ENCODE results near the gene HIPK2. TPM values are rescaled to one million over a fixed set of nuclear protein-coding genes. Genes with fewer than 3 reads are reported as not detected.

Gene HIPK2
- total RNA-seq, 1 experiment from 2014 or later, result 35.2 TPM

GRCh38 chr7:139589474-139589873 lies 188.3 kb downstream of the HIPK2 start:
- no peak overlapping the region for H3K4me3 ChIP-seq
- TF ChIP-seq EZH2 (IDR thresholded peaks at IDR 0.05; ENCODE audit: low read depth), result no peak
- TF ChIP-seq, protein P1, sequence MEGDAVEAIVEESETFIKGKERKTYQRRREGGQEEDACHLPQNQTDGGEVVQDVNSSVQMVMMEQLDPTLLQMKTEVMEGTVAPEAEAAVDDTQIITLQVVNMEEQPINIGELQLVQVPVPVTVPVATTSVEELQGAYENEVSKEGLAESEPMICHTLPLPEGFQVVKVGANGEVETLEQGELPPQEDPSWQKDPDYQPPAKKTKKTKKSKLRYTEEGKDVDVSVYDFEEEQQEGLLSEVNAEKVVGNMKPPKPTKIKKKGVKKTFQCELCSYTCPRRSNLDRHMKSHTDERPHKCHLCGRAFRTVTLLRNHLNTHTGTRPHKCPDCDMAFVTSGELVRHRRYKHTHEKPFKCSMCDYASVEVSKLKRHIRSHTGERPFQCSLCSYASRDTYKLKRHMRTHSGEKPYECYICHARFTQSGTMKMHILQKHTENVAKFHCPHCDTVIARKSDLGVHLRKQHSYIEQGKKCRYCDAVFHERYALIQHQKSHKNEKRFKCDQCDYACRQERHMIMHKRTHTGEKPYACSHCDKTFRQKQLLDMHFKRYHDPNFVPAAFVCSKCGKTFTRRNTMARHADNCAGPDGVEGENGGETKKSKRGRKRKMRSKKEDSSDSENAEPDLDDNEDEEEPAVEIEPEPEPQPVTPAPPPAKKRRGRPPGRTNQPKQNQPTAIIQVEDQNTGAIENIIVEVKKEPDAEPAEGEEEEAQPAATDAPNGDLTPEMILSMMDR (conservative IDR thresholded peaks at IDR 0.05), result no peak
- ChIA-PET POLR2A (ENCODE audit: unreplicated experiment) (no interaction called here), CTCF (no interaction called here)
- H3K4me2 ChIP-seq, result no peak overlapping the region
- no peaks in the 10 kb centered on the region for H3K27me3 ChIP-seq (ENCODE audit: insufficient read depth, low read depth)
- H2AFZ ChIP-seq, result no peak overlapping the region
- intact Hi-C loops (cut with micrococcal nuclease; ENCODE audit: unreplicated experiment), result no loop called here
- BruUV-seq (replicated peaks), result no TSS peak
- H3K27ac ChIP-seq, result no peak overlapping the region
- no peaks in the 10 kb centered on the region for H3K9me2 ChIP-seq (ENCODE audit: insufficient read depth)
- H3K79me2 ChIP-seq (ENCODE audit: low read depth), result no peaks in the 10 kb centered on the region
- H4K20me1 ChIP-seq (ENCODE audit: insufficient read depth), result no peaks in the 10 kb centered on the region
- no peaks in the 10 kb centered on the region for H3F3A ChIP-seq (ENCODE audit: insufficient read depth, low read depth)
- H3K9me3 ChIP-seq (ENCODE audit: insufficient read depth, low read depth), result no peaks in the 10 kb centered on the region
- no peaks in the 10 kb centered on the region for H3K4me1 ChIP-seq (replicated peaks; ENCODE audit: insufficient read depth)
- H3K36me3 ChIP-seq (ENCODE audit: low read depth), result no peaks in the 10 kb centered on the region
- no peak for DNase-seq

DNA sequence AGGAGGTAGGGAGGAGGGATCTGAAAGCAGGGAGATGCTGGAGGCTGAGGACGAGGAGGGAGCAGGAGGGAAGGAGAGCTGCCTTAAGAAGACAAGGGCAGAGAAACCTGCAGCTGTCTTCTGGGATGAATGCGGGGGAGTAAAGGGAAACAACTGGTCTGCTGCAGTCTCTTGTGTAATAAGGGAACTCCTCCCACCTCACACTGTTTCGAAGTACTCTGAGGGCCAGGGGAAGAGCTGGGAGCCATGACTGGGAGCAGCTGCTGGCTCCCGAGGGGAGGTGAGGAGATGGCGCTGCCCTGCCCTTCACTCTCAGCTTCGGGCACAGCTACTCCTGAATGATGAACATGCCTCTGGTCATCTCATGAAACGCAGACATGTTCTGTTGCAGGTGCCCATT lies 189.2 kb downstream of the HIPK2 start:
- BruUV-seq (replicated peaks), result no TSS peak
- H3K4me3 ChIP-seq, result no peak overlapping the region
- no peak for DNase-seq
- CTCF ChIA-PET, result interaction anchor here (1.2 kb wide), 1 partner anchor 30 kb away, joined by 7 read pairs; no protein-coding TSS in a partner anchor
- no peaks in the 10 kb centered on the region for H3K9me3 ChIP-seq (ENCODE audit: insufficient read depth, low read depth)
- H3K36me3 ChIP-seq (ENCODE audit: low read depth), result no peaks in the 10 kb centered on the region
- H3F3A ChIP-seq (ENCODE audit: insufficient read depth, low read depth), result no peaks in the 10 kb centered on the region
- H3K27me3 ChIP-seq (ENCODE audit: insufficient read depth, low read depth), result no peaks in the 10 kb centered on the region
- TF ChIP-seq, protein P1 (conservative IDR thresholded peaks at IDR 0.05), result no peak
- no peak for TF ChIP-seq EZH2 (IDR thresholded peaks at IDR 0.05; ENCODE audit: low read depth)
- POLR2A ChIA-PET (ENCODE audit: unreplicated experiment), result no interaction called here
- no peak overlapping the region for H3K27ac ChIP-seq
- no peaks in the 10 kb centered on the region for H4K20me1 ChIP-seq (ENCODE audit: insufficient read depth)
- no peak overlapping the region for H2AFZ ChIP-seq
- no peaks in the 10 kb centered on the region for H3K4me1 ChIP-seq (replicated peaks; ENCODE audit: insufficient read depth)
- no peaks in the 10 kb centered on the region for H3K79me2 ChIP-seq (ENCODE audit: low read depth)
- H3K4me2 ChIP-seq, result no peak overlapping the region
- intact Hi-C loops (cut with micrococcal nuclease; ENCODE audit: unreplicated experiment), result no loop called here
- H3K9me2 ChIP-seq (ENCODE audit: insufficient read depth), result no peaks in the 10 kb centered on the region

DNA sequence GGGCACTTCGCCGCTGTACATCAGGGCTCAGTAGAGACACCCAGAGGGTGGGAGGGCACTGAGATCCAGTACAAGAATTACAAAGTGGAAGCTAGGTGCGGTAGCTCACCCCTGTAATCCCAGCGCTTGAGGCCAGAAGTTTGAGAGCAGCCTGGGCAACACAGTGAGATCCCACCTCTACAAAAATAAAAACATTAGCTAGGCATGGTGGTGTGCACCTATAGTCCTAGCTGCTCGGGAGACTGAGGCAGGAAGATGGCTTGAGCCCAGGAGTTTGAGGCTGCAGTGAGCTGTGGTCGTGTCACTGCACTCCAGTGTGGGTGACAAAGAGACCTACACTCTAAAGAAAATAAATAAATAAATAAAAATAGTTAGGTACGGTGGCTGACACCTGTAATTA lies 190.3 kb downstream of the HIPK2 start:
- Histone ChIP-seq H3K79me2 (ENCODE audit: low read depth) (no peaks in the 10 kb centered on the region), H3K9me3 (ENCODE audit: insufficient read depth, low read depth) (no peaks in the 10 kb centered on the region), H3K9me2 (ENCODE audit: insufficient read depth) (no peaks in the 10 kb centered on the region), H2AFZ (no peak overlapping the region), H3K4me1 (replicated peaks; ENCODE audit: insufficient read depth) (no peaks in the 10 kb centered on the region), H3K27me3 (ENCODE audit: insufficient read depth, low read depth) (no peaks in the 10 kb centered on the region), H4K20me1 (ENCODE audit: insufficient read depth) (no peaks in the 10 kb centered on the region), H3K36me3 (ENCODE audit: low read depth) (no peaks in the 10 kb centered on the region), H3K27ac (no peak overlapping the region), H3K4me2 (no peak overlapping the region), H3F3A (ENCODE audit: insufficient read depth, low read depth) (no peaks in the 10 kb centered on the region), H3K4me3 (no peak overlapping the region)
- ChIA-PET CTCF (interaction anchor here (0.7 kb wide), 1 partner anchor 388 kb away, joined by 4 read pairs; no protein-coding TSS in a partner anchor), POLR2A (ENCODE audit: unreplicated experiment) (interaction anchor here (0.6 kb wide), 2 partner anchors 14 to 83 kb away, joined by 4 read pairs; no protein-coding TSS in a partner anchor)
- no TSS peak for BruUV-seq (replicated peaks)
- TF ChIP-seq, protein P1 (conservative IDR thresholded peaks at IDR 0.05), result no peak
- TF ChIP-seq EZH2 (IDR thresholded peaks at IDR 0.05; ENCODE audit: low read depth), result no peak
- intact Hi-C loops (cut with micrococcal nuclease; ENCODE audit: unreplicated experiment), result no loop called here
- no peak for DNase-seq
